ENCODE measurements around the gene NEK7.

- TF ChIP-seq POLR2A (IDR thresholded peaks at IDR 0.05; ENCODE audit: low read length) (no peak), GATA1 (IDR thresholded peaks at IDR 0.05; ENCODE audit: low read depth, low read length) (no peak)
These were observed 34.1 kb upstream of the NEK7 start for GRCh38 chr1:198122693-198123092.
